ENCODE data around the gene NT5C3A. TPM values are rescaled to one million over a fixed set of nuclear protein-coding genes. Genes with fewer than 3 reads are reported as not detected.

NT5C3A gene
- total and polyA plus RNA-seq, 2 of the 13 experiments (the other 11 are each of a cell fraction or from before 2014, with no cell fraction given): 16.9 to 34.0 TPM

DNA sequence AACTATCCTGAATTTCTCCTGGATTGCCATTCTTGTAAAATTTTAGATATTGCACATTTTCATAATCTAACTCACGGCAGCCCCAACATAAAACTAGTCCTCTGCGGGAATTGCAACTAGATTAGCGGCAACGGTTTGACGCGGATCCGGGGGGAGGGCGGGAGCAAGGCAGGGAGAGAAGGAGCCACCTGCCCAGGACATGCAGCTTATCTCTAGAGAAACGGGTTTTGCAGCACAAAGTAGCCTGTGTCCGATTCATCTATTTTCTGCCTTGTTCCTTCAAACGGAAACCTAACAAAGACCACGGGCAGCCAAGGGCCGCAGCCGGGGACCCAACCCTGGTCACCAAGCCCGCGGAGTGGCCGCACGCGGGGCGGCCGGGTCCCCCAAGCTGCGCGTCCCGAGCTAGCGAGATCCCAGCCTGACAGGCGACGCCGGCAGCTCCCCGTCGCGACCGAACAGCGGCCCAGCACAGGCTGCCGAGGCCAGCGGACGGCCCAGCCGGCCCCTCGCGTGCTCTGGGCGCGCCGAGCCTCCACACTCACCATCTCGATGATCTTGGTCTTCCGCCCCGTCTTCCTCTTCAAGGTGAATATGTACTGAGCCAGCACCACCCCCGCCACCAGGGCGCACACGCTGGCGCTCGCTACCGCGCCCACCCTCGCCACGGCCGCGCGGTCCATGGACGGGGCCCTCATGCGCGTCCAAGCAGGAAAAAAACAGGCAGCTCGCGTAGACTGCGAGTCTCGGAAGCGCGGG lies at the start of gene NT5C3A (continued):
- TF ChIP-seq FOXP1 (IDR thresholded peaks at IDR 0.05) (no peak), FOXP1 (CRISPR knock-in tag; IDR thresholded peaks at IDR 0.05) (no peak), RXRB (CRISPR knock-in tag; IDR thresholded peaks at IDR 0.05; ENCODE audit: borderline replicate concordance) (0 out of 2 replicates have a peak, but pooled peaks have one; percentile 16), ZNF143 (CRISPR knock-in tag; IDR thresholded peaks at IDR 0.05) (no peak), EZH2 (conservative IDR thresholded peaks at IDR 0.05; ENCODE audit: low read depth, low read length) (no peak), JUN (CRISPR knock-in tag; IDR thresholded peaks at IDR 0.05) (no peak; the same call in 1 of the 2 replicates), NRL (CRISPR knock-in tag; IDR thresholded peaks at IDR 0.05; ENCODE audit: borderline replicate concordance) (no peak), HES4 (CRISPR knock-in tag; IDR thresholded peaks at IDR 0.05; ENCODE audit: borderline replicate concordance) (no peak; the same call in 1 of the 2 replicates), TFDP1 (CRISPR knock-in tag; IDR thresholded peaks at IDR 0.05; ENCODE audit: borderline replicate concordance) (peak; percentile 50), ZNF549 (CRISPR knock-in tag; IDR thresholded peaks at IDR 0.05) (no peak), NFIC (IDR thresholded peaks at IDR 0.05; ENCODE audit: low read length) (no peak), ZNF709 (CRISPR knock-in tag; IDR thresholded peaks at IDR 0.05) (no peak), NFIB (CRISPR knock-in tag; IDR thresholded peaks at IDR 0.05; ENCODE audit: borderline replicate concordance) (no peak), ZNF329 (CRISPR knock-in tag; IDR thresholded peaks at IDR 0.05; ENCODE audit: low read depth) (no peak; the same call in 1 of the 2 replicates), ZNF18 (CRISPR knock-in tag; IDR thresholded peaks at IDR 0.05; ENCODE audit: insufficient replicate concordance) (no peak), RFXANK (CRISPR knock-in tag; IDR thresholded peaks at IDR 0.05) (no peak), NR2C2 (CRISPR knock-in tag; IDR thresholded peaks at IDR 0.05; ENCODE audit: borderline replicate concordance) (no peak), SYNCRIP (IDR thresholded peaks at IDR 0.05; ENCODE audit: insufficient read depth, low read depth, low read length) (no peak), CSRNP1 (CRISPR knock-in tag; IDR thresholded peaks at IDR 0.05) (no peak; the same call in none of the 2 replicates), CBX1 (IDR thresholded peaks at IDR 0.05; ENCODE audit: low read depth) (no peak), ZNF333 (CRISPR knock-in tag; IDR thresholded peaks at IDR 0.05; ENCODE audit: borderline replicate concordance) (peak; percentile 33; the same call in 1 of the 2 replicates), NFKBIZ (CRISPR knock-in tag; IDR thresholded peaks at IDR 0.05) (no peak; the same call in 1 of the 2 replicates), ARHGAP35 (CRISPR knock-in tag; IDR thresholded peaks at IDR 0.05; ENCODE audit: borderline replicate concordance) (0 out of 2 replicates have a peak, but pooled peaks have one; percentile 81), ZMAT5 (CRISPR knock-in tag; IDR thresholded peaks at IDR 0.05; ENCODE audit: borderline replicate concordance, low read depth) (no peak)
- TF ChIP-seq, protein P1, sequence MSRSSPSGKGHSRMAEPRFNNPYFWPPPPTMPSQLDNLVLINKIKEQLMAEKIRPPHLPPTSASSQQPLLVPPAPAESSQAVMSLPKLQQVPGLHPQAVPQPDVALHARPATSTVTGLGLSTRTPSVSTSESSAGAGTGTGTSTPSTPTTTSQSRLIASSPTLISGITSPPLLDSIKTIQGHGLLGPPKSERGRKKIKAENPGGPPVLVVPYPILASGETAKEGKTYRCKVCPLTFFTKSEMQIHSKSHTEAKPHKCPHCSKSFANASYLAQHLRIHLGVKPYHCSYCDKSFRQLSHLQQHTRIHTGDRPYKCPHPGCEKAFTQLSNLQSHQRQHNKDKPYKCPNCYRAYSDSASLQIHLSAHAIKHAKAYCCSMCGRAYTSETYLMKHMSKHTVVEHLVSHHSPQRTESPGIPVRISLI (CRISPR knock-in tag; IDR thresholded peaks at IDR 0.05; ENCODE audit: borderline replicate concordance): peak; percentile 90

Data from HepG2 (cell line).